ENCODE results near the gene ANKRD13B.
"Not testable (repeated sequence)": the region's sequence is repeated elsewhere in the genome, so short reads cannot be mapped to it uniquely, and the experiment has no call there.

ANKRD13B gene

DNA sequence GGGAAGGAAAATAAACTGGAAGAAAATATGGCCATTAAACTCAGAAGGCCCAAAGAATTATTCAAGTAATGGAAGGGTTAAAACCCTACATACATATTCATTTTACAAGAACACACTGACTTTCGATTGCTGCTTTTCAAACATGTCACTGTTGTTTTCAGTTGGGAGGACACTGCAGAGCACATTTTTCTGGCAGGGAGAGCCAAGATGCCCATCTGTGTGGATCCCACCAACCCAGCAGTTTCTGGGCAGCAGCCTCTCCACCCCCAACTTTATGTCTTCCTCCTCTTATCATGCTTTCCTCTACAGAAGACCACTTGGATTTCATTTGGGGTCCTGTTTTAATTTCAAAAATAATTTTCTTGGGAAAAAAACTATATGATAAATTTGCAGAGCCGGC lies 36.9 kb downstream of the ANKRD13B start:
- Histone ChIP-seq H3K36me3 (ENCODE audit: control insufficient read depth, insufficient read depth, low read length) (peaks cover 13% of the 10 kb centered on the region), H3K4me1 (ENCODE audit: control insufficient read depth, insufficient read depth, low read length) (no peaks in the 10 kb centered on the region), H3K27me3 (ENCODE audit: control insufficient read depth, insufficient read depth, low read length) (no peaks in the 10 kb centered on the region), H3K9ac (ENCODE audit: low read depth, low read length) (no peak overlapping the region), H3K9me3 (ENCODE audit: control insufficient read depth, insufficient read depth, low read length) (no peaks in the 10 kb centered on the region), H3K4me3 (ENCODE audit: low read depth, low read length) (no peak overlapping the region)

DNA sequence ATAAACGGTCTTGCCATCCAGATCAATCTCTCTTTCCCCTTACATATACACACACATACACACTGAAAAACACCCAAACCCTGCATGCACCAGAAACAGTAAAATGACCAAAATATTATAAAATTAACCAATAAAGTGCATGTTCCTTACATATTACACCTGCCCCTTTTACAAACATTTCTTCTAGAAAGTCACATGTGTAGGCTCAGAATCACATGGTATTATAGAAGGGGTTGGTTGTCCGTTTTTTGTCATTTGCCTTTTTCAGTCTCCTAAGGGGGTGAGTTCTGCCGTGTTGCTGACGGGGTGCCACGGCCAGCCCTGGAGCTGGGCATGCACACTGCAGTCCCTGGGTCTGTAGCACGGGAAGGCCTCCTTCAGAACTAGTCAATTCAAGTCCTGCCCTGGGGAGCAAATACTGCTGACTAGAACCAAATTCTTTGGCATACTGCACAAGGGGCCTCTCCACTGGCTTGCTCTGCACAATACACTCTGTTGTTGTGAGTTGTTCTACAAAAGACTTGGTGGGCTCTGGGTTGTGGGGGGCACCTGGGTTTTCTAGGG lies 37.8 kb downstream of the ANKRD13B start:
- Histone ChIP-seq H3K27me3 (ENCODE audit: control insufficient read depth, insufficient read depth, low read length) (no peaks in the 10 kb centered on the region), H3K4me1 (ENCODE audit: control insufficient read depth, insufficient read depth, low read length) (no peaks in the 10 kb centered on the region), H3K4me3 (ENCODE audit: low read depth, low read length) (no peak overlapping the region), H3K9me3 (ENCODE audit: control insufficient read depth, insufficient read depth, low read length) (no peaks in the 10 kb centered on the region), H3K9ac (ENCODE audit: low read depth, low read length) (no peak overlapping the region), H3K36me3 (ENCODE audit: control insufficient read depth, insufficient read depth, low read length) (peaks cover 13% of the 10 kb centered on the region)

DNA sequence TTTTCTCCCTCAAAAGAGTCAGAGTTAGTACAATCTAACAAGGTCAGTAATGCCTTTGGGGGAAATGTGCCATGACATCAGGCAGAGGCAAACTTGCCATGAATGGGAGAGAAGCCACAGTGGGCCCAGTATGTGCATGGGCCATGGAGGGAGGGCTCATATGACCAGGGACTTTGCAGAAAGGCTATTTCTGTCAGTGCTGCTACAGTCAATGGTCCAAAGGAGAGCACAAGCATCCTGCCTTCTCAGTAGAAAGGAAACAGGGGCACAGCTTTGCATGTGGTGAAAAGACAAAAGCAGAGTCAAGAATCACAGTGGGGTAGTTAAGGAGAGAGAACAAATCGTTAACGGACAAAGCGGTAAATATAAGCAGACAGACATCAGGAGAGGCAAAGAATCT lies 41.0 kb downstream of the ANKRD13B start:
- peaks cover 13% of the 10 kb centered on the region for H3K36me3 ChIP-seq (ENCODE audit: control insufficient read depth, insufficient read depth, low read length)

DNA sequence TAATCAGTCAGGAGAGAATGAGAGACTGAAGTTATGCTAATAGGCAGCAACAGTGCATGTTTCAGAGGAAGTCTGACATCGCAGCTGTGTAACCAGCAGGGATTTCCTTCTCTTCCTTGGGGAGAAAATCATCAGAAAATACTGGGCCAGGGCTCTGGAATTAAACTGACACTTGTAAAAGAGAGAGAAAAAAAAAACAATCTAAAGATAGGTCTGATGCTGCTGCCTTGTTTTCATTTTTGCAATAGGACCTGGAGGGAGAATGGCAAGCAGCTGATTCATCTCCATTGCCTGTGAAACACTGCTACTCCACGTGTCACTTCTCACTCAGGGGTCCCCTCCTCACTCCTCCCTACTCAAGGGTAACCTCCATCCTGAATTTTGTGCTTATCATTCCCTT lies 47.5 kb downstream of the ANKRD13B start:
- Histone ChIP-seq H3K4me3 (ENCODE audit: low read depth, low read length) (no peak overlapping the region), H3K27me3 (ENCODE audit: control insufficient read depth, insufficient read depth, low read length) (no peaks in the 10 kb centered on the region), H3K4me1 (ENCODE audit: control insufficient read depth, insufficient read depth, low read length) (peaks cover 9% of the 10 kb centered on the region), H3K9ac (ENCODE audit: low read depth, low read length) (no peak overlapping the region), H3K9me3 (ENCODE audit: control insufficient read depth, insufficient read depth, low read length) (no peaks in the 10 kb centered on the region), H3K36me3 (ENCODE audit: control insufficient read depth, insufficient read depth, low read length) (no peaks in the 10 kb centered on the region)

More for the DNA sequence above, 41.0 kb downstream of the ANKRD13B start:
- Histone ChIP-seq H3K9me3 (ENCODE audit: control insufficient read depth, insufficient read depth, low read length) (no peaks in the 10 kb centered on the region), H3K9ac (ENCODE audit: low read depth, low read length) (no peak overlapping the region), H3K4me1 (ENCODE audit: control insufficient read depth, insufficient read depth, low read length) (peaks cover 1% of the 10 kb centered on the region), H3K4me3 (ENCODE audit: low read depth, low read length) (no peak overlapping the region), H3K27me3 (ENCODE audit: control insufficient read depth, insufficient read depth, low read length) (no peaks in the 10 kb centered on the region)

DNA sequence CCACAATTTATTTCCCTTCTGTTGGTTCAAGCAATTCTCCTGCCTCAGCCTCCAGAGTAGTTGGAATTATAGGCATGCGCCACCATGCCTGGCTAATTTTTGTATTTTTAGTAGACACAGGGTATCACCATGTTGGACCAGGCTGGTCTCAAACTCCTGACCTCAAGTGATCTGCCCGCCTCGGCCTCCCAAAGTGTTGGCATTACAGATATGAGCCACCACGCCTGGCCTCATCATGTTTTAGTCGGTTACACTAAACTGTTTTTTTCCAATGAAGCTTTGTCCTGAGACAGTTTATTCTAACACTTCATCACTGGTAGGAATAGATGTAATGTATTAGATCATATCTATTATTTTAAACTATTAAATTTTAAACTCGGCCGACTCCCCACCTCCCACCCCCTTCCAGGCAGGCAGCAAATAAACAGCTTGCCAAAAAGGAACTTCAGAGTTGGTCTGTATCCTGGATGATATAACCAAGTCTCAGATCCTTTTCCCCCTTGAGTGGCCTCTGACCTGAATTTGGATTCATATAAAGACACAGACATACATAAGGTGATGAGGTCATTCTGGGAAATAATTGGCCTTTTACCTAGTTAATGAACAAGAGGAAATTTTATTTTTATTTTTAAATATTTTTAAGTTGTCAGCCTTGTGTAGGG lies 48.2 kb downstream of the ANKRD13B start:
- Histone ChIP-seq H3K27me3 (ENCODE audit: control insufficient read depth, insufficient read depth, low read length) (no peaks in the 10 kb centered on the region), H3K9me3 (ENCODE audit: control insufficient read depth, insufficient read depth, low read length) (no peaks in the 10 kb centered on the region), H3K4me3 (ENCODE audit: low read depth, low read length) (no peak overlapping the region), H3K36me3 (ENCODE audit: control insufficient read depth, insufficient read depth, low read length) (no peaks in the 10 kb centered on the region), H3K4me1 (ENCODE audit: control insufficient read depth, insufficient read depth, low read length) (peaks cover 9% of the 10 kb centered on the region), H3K9ac (ENCODE audit: low read depth, low read length) (no peak overlapping the region)

DNA sequence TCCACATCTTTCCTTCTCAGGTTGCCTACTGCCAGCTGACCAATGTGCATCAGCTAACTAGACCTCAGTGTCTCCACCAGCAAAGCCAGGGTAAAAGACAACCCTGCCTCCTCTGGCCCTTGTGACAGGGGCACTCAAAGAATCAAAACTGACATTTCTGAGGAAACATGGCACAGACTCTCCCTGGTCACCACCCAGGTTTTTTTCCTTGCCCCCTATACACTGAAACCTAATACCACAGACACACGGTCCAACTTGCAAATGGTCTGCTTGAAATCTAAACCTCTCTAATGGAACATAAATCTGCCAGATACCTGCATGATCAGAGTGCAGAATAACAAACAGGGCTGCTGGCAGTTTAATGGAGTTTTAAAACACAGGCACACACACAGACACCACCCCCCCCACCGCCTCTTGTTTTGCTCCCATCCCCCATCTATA lies 49.3 kb downstream of the ANKRD13B start:
- Histone ChIP-seq H3K36me3 (ENCODE audit: control insufficient read depth, insufficient read depth, low read length) (no peaks in the 10 kb centered on the region), H3K4me1 (ENCODE audit: control insufficient read depth, insufficient read depth, low read length) (peaks cover 9% of the 10 kb centered on the region), H3K4me3 (ENCODE audit: low read depth, low read length) (no peak overlapping the region), H3K9me3 (ENCODE audit: control insufficient read depth, insufficient read depth, low read length) (no peaks in the 10 kb centered on the region), H3K9ac (ENCODE audit: low read depth, low read length) (no peak overlapping the region), H3K27me3 (ENCODE audit: control insufficient read depth, insufficient read depth, low read length) (no peaks in the 10 kb centered on the region)

DNA sequence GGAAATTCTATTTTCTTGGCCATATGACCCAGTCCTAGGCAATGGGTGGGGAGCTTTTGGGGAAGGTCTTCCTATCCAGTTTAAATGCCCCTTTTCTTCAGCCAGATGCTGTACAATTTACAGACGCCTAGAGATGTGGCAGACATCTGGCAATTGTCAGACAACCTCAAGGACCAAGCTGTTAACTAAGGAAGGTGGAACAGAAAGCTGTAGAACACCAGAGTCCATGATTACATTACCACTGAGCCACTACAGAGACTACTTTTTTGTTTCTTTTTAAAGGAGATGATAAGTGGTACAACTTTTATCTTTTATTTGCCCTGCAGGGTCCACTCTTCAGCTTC lies 50.9 kb downstream of the ANKRD13B start:
- Histone ChIP-seq H3K4me1 (ENCODE audit: control insufficient read depth, insufficient read depth, low read length) (peaks cover 9% of the 10 kb centered on the region), H3K4me3 (ENCODE audit: low read depth, low read length) (no peak overlapping the region), H3K36me3 (ENCODE audit: control insufficient read depth, insufficient read depth, low read length) (no peaks in the 10 kb centered on the region), H3K27me3 (ENCODE audit: control insufficient read depth, insufficient read depth, low read length) (no peaks in the 10 kb centered on the region), H3K9ac (ENCODE audit: low read depth, low read length) (no peak overlapping the region), H3K9me3 (ENCODE audit: control insufficient read depth, insufficient read depth, low read length) (no peaks in the 10 kb centered on the region)

DNA sequence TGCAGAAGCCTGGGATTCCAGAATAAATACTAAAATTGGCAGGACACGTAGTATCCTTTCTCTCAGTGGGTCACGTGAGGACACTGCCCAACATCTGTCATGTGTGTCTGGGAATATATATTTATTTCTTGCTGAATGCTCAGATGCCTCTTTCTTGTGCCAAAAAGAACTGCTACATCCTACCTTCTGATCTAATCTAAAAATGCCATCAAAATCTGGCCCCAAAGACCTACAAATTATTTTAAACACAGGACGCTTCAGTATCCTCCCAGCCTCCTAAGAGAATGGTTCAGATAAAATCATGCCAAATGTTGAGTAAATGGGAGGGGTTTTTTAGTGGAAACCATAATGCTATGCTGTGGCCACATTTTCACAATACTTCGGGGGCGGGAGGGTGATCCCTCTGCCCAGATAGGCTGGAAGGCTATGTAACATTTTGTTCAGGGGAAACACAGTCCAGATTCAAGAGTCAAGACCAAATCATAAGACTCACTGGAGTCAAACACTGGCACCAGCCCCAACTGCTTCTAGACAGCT lies 52.7 kb downstream of the ANKRD13B start:
- H3K27me3 ChIP-seq (ENCODE audit: control insufficient read depth, insufficient read depth, low read length) = no peaks in the 10 kb centered on the region
- H3K4me3 ChIP-seq (ENCODE audit: low read depth, low read length) = no peak overlapping the region
- H3K9me3 ChIP-seq (ENCODE audit: control insufficient read depth, insufficient read depth, low read length) = no peaks in the 10 kb centered on the region
- no peaks in the 10 kb centered on the region for H3K36me3 ChIP-seq (ENCODE audit: control insufficient read depth, insufficient read depth, low read length)
- H3K4me1 ChIP-seq (ENCODE audit: control insufficient read depth, insufficient read depth, low read length) = no peaks in the 10 kb centered on the region
- no peak overlapping the region for H3K9ac ChIP-seq (ENCODE audit: low read depth, low read length)

DNA sequence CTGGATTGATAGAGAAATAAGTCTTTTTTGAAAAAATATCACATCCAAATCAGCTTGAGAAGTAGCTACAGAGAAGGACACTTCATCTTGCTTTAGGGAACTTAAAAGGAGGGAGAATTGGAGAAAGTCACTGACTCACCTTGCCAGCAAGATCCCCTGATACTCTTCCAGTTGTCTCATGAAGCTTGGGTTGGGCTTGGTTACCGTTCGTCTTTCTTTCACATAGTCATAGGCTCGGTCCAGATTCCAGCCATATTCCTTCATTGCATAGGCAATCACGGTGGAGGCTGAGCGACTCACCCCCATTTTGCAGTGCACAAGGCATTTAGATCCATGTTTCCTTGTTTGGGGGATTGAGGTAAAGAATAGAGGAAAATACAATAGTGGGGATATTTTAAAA lies 55.1 kb downstream of the ANKRD13B start:
- Histone ChIP-seq H3K9ac (ENCODE audit: low read depth, low read length) (no peak overlapping the region), H3K27me3 (ENCODE audit: control insufficient read depth, insufficient read depth, low read length) (no peaks in the 10 kb centered on the region), H3K9me3 (ENCODE audit: control insufficient read depth, insufficient read depth, low read length) (no peaks in the 10 kb centered on the region), H3K4me3 (ENCODE audit: low read depth, low read length) (no peak overlapping the region), H3K4me1 (ENCODE audit: control insufficient read depth, insufficient read depth, low read length) (no peaks in the 10 kb centered on the region), H3K36me3 (ENCODE audit: control insufficient read depth, insufficient read depth, low read length) (no peaks in the 10 kb centered on the region)

DNA sequence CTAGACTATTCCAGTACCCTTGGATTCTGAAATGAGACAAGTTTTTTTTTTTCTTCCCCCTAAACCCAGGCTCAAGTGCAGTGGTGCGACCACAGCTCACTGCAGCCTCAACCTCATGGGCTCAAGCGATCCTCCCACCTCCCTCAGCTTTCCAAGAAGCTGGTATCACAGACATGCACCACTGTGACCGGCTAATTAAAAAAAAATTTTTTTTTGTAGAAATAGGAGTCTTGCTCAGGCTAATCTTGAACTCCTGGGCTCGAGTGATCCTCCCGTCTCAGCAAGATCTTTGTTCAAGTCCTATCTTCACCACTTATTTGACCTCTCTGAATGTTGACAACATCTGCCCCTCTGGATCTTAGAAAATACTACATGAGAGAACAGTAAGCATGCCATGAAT lies 56.4 kb downstream of the ANKRD13B start:
- Histone ChIP-seq H3K36me3 (ENCODE audit: control insufficient read depth, insufficient read depth, low read length) (no peaks in the 10 kb centered on the region), H3K4me1 (ENCODE audit: control insufficient read depth, insufficient read depth, low read length) (no peaks in the 10 kb centered on the region), H3K9ac (ENCODE audit: low read depth, low read length) (no peak overlapping the region), H3K9me3 (ENCODE audit: control insufficient read depth, insufficient read depth, low read length) (no peaks in the 10 kb centered on the region), H3K4me3 (ENCODE audit: low read depth, low read length) (no peak overlapping the region), H3K27me3 (ENCODE audit: control insufficient read depth, insufficient read depth, low read length) (no peaks in the 10 kb centered on the region)

DNA sequence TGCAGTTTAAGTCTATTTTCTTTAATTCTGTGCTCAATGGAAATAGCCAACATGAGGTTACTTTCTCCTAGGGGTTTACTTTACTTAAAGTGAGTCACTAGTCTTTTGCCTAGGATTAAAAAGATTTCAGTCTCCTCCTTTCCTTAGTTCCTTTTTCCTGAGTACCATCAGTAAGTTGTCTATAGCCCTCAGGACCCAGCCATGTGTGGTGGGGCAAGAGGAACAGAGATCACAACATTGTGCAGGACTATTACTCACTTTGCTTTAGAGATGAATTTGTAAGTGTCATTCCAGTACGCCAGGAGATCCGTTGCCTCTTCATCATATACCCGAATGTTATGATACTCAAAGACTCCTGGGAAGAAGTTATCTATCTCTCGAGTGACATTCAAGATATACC lies 57.5 kb downstream of the ANKRD13B start:
- Histone ChIP-seq H3K9me3 (ENCODE audit: control insufficient read depth, insufficient read depth, low read length) (no peaks in the 10 kb centered on the region), H3K4me1 (ENCODE audit: control insufficient read depth, insufficient read depth, low read length) (no peaks in the 10 kb centered on the region), H3K27me3 (ENCODE audit: control insufficient read depth, insufficient read depth, low read length) (no peaks in the 10 kb centered on the region), H3K9ac (ENCODE audit: low read depth, low read length) (no peak overlapping the region), H3K4me3 (ENCODE audit: low read depth, low read length) (no peak overlapping the region), H3K36me3 (ENCODE audit: control insufficient read depth, insufficient read depth, low read length) (no peaks in the 10 kb centered on the region)

DNA sequence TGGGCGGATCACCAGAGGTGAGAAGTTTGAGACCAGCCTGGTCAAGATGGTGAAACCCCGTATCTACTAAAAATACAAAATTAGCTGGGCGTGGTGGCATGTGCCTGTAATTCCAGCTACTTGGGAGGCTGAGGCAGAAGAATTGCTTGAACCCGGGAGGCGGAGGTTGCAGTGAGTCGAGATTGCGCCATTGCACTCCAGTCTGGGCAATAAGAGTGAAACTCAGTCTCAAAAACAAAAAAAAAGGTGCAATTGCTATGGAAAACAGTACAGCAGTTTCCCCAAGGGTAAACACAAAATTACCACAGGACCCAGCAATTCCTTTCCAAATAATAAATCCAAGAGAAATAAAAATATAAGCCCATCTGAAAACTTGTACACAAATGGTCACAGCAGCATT lies 59.0 kb downstream of the ANKRD13B start:
- not testable (repeated sequence) for H3K9me3 ChIP-seq (ENCODE audit: control insufficient read depth, insufficient read depth, low read length); H3K27me3 ChIP-seq (ENCODE audit: control insufficient read depth, insufficient read depth, low read length); H3K4me3 ChIP-seq (ENCODE audit: low read depth, low read length); H3K9ac ChIP-seq (ENCODE audit: low read depth, low read length); H3K36me3 ChIP-seq (ENCODE audit: control insufficient read depth, insufficient read depth, low read length); H3K4me1 ChIP-seq (ENCODE audit: control insufficient read depth, insufficient read depth, low read length)

All from iPS-15b (cell line).